Left kidney (tissue), 2 donors: Measurements from ENCODE around the gene SECTM1. TPM values are rescaled to one million over a fixed set of nuclear protein-coding genes. Genes with fewer than 3 reads are reported as not detected.

Source experiments
- DNase-seq: peaks from one replicate; pipeline ENCODE4 v3.0.0-alpha.2; 2013
- polyA plus RNA-seq: library from polyadenylated mRNA; unstranded; fragments of 120-200 nt; gene quantifications from one replicate; pipeline ENCODE4 v1.2.1, GENCODE V29; 2013; ENCODE audit not compliant: insufficient read length

SECTM1 gene
- polyA plus RNA-seq, 1 donor, result 1.3 TPM

GRCh38 chr17:82316651-82317393, 16.7 kb downstream of the SECTM1 start:
- no peak for DNase-seq

GRCh38 chr17:82315703-82316358, 17.7 kb downstream of the SECTM1 start:
- DNase-seq, result no peak

DNA sequence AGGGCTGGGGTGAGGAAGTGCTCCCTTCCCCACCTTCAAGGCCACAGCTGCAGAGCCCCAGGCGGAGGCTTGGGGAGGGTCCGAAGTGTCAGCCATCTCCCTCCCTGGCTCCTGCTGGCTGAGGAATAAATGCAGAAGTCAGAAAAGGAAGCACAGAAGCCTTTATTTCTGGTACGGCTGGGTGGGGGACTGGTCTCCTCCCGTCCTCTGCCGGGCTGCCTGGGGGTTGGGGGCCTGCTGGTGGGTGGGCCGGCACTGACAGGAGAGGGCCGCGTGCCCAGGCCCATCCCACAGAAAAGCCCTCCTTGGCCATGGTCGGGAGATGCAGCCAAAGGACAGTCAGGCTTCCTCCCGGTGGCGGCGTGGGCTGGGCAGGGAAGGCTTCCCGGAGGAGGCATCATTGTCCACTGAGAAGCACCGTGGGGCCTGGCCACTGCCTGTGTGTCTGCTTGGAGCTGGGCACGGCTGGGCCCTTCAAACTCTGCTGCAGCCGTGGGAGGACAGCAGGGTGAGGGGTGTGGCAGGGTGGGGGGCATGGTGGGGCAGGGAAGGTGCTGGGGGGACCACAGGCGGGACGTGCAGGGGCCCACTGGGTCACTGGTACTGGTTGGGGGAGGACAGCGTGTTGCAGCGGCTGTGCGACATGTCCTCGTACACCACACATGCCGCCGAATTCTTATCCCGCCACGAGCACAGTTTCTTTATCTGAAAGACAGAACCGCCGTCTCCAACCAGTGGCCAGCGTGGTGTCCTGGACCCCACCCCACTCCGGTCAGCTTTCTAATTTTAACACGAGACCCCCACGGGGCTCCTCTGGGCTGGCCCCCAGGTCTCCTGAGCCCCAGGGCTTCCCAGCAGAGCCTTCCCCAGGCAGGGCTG, 18.6 kb downstream of the SECTM1 start:
- DNase-seq, result no peak

DNA sequence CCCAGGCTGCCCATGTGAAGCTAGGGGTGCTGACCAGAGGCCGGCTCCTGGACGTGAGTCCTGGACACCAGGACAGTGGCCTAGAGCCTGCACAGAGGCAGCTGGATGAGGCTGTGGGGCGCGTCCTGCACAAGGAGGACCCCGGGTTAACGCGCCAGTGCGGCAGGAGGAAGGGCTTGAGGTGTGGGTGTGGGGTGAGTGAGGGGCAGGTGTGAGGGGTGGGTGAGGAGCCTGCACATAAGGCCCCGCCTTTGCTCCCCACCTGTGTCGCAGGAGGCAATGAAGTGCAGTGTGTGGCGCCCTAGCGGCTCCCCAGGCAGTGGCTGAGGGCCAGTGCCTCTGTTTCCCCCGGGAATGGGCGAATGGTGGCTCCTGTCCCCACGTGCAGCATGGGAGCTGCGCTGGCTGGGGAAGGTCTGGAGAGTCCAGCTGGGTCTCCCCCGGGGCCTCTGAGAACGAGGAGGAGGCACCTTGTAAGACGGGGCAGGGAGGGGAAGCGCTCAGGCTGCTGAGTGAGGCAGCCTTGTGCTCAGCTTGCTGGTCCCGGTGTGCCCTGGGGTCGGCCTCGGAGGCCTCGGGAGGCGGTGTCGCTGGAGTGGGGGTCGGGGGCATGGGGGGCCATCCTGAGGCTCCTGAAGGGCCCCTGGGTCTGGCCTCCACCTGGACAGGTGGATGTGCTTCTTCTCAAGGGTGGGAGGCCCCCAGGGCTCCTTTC, 19.4 kb downstream of the SECTM1 start:
- no peak for DNase-seq

DNA sequence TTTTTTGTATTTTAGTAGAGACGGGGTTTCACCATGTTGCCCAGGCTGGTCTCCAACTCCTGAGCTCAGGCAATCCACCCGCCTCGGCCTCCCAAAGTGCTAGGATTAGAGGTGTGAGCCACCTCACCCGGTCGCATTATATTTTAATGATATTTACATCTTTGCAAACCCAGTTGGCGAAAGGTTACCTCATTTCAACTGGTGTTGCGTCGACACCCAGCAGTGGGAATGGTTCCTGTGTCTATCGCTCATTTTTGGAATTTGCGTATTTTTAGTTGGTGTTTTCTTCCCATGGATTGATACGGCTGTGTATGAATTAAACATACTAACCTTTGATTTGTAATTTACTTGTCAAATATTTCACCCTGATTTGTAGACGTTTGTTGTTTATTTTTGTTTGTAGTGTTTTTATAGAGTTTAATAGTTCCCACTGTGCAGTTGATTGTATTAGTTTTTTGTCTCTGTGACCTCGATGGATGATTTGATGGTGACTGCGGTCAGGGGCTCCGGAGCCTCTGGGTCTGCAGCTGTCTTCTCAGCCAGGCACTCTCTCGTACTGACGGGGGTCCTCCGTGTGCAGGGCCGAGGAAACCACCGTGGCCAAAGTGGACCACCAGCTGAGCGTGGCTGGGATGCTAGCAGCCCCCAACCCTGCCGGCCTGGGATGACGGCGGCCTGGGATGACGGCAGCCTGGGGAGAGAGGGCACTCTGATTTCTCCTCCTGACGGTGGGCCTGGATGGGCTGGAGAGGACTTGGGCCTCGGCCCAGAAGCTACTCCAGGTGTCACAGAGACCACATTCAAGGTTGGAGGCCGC, 20.2 kb downstream of the SECTM1 start:
- DNase-seq, result no peak

- no peak for DNase-seq
These were observed 21.6 kb downstream of the SECTM1 start for GRCh38 chr17:82311971-82312370.

GRCh38 chr17:82310877-82311276, 22.7 kb downstream of the SECTM1 start:
- DNase-seq, result no peak

- no peak for DNase-seq
These were observed 23.7 kb downstream of the SECTM1 start for GRCh38 chr17:82309656-82310570.

- no peak for DNase-seq
These were observed 27.8 kb downstream of the SECTM1 start for GRCh38 chr17:82305727-82306300.

DNA sequence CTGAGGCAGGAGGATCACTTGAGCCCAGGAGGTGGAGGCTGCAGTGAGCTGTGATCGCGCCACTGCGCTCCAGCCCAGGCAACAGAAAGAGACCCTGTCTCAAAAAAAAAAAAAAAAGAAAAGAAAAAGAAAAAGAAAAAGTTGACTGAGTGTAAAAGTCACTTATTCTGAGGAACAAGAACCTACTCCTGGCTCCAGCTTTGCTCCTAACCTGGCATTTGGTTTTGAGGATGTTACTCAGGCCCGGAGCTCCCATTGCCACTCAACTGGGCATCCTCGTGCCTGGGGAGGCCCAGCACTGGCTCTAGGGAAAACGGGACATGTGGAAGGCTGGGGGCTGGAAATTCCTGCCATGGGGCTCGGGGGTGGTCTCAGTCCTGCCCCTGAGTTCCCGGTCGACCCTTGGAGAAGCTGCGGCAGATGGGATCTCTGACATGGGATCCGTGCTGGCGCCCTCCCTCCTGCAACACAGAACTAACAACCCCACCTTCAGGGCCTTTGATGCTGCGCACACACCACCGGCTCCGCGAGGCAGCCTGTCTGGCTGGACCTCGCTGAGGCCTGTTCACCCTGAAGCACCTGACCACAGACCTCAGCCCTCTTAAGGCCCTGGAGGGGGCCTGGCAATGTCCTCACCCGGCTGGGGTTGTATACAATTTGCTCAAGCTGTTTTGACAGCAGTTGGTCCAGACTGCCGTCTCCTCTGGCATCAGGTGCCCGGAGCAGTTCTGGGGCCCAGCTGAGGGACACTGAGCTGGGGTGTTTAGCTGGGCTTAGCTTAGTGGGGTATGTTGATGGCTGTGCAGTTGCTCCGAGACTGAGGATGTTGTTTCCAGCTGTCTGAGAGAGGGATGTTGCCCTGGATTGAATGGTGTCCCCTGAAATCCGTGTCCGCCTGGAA, 28.5 kb downstream of the SECTM1 start:
- no peak for DNase-seq

GRCh38 chr17:82303944-82304808, 29.4 kb downstream of the SECTM1 start:
- no peak for DNase-seq

- DNase-seq, result no peak
These were observed 30.3 kb downstream of the SECTM1 start for GRCh38 chr17:82302991-82303943.

DNA sequence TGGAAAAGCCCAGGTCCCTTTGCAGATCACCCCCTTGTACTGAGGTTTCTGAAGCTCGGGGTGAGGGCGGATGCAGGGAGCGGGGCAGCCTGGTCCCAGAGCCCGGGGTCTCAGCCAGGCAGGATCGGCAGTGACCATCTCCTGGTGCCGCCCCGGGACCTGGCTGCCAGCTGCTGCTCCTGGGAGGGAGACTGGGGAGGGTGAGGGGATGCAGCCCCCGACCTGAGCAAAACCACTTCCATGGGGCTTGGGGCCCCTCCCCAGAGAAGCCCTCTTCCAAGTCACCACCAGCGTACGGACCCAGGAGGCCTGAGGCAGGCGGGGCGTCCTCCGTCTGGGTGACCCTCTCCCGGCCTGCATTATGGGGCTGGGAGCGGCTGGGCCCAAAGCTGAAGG, 31.0 kb downstream of the SECTM1 start:
- no peak for DNase-seq

DNA sequence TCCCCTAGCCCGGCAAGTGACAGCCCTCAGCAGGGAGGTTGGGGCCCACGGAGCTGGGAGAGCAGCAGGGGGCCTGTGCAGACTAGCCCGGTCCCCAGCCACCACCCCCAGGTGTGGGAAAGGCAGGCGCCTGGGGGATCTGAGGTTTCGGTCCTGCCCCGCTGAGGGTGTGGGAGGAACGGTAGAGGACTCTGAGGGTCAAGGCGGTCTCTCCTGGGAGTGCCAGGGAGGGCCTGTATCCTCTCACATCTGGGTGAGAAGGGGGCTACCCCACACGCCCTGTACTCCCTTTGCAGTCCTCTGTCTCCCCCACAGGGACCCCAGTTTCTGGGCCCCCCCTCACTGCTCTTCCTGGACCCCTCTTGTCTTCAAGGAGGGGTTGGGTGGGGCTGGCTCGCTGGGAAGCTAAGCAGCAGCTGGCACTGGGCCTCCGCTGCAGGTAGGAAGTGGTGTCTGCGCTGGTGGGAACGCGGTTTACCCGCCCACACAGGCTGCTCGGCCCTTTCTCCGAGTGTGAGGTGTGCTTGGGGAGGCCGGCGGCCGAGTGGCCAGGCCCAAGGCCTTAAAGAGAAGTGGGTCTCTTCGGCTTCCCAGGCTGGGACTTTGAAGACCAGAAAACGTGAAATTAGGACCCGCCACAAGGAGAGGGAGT, 31.5 kb downstream of the SECTM1 start:
- no peak for DNase-seq

DNA sequence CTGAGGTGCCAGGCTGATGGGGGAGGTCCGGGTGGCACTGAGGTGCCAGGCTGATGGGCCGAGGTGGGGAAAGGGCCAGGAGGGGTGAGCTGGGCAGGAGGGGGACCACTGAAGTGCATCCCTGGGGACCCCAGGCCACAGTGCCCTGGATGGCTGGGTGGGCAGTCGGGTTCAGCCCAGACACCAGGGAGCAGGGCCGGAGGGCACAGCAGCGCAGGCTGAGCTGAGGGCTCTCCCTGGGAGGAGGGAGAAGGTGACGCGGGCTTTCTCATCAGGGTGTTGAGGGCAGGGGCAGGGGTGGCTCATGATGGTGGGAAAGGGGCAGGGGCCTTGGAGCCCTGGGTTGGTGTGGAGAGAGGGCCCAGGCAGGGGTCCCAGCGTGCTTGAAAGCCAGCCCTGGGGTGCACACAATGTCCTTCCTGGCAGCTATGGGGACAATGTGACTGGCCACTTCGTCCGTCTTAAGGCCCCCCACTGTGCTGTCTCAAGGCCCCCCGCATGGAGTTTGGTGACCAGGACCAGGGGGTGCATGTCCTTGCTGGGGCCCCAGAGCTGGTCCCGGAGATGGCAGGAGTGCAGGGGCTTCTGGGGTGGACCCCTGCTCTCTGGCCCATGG, 32.2 kb downstream of the SECTM1 start:
- no peak for DNase-seq
